ENCODE results near the gene HSF2.

DNA sequence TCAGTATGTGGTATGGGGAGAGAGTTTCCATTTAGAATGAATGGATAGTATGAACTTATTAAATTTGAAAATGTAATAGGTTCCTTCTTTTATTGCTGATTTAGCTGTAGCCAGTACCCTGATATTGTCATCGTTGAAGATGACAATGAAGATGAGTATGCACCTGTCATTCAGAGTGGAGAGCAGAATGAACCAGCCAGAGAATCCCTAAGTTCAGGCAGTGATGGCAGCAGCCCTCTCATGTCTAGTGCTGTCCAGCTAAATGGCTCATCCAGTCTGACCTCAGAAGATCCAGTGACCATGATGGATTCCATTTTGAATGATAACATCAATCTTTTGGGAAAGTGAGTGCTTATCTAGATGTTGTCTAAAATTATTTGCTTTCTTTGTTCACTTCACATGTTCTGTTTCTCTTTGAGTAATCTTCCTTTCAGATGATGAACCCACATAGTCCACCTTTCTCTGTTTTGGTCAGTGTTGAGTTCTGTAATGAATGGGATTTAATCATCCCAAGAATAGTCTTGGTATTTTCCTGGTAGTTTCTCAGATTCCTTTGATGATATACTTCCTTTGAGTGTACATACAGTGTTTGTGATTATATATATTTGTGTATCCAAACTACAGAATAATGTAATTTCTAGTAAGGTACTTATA, 23.3 kb downstream of the HSF2 start:
- TF ChIP-seq POLR2A (IDR thresholded peaks at IDR 0.05) (no peak), CTCF (IDR thresholded peaks at IDR 0.05) (no peak), POLR2AphosphoS5 (IDR thresholded peaks at IDR 0.05) (no peak), EP300 (IDR thresholded peaks at IDR 0.05; ENCODE audit: low read depth) (no peak)

Data from transverse colon (tissue), 4 donors.